Calu3 (cell line): ENCODE results near the gene SMIM22. TPM values are rescaled to one million over a fixed set of nuclear protein-coding genes. Genes with fewer than 3 reads are reported as not detected.

Experiments
- BruUV-seq: library from RNA; stranded (reverse); fragments of 400-500 nt; replicated peaks from 2 replicates; lab custom pipeline; 2021; lab: Mats Ljungman, UMichigan
- CTCF ChIA-PET: fragments of 300-600 bp; sonication (Branson Sonifier 250); formaldehyde crosslinking; loops from one replicate; lab custom pipeline; 2022; ENCODE audit warnings: antibody characterized with exemption; lab: Charles Lee
- DNase-seq: peaks from one replicate; pipeline ENCODE4 v3.0.0; 2022
- H3K27ac Mint-ChIP-seq: one replicate; pipeline ENCODE4 v1.8.0; 2022; ENCODE audit warnings: mixed read lengths; ENCODE audit not compliant: unreplicated experiment
- H3K27me3 Mint-ChIP-seq: one replicate; pipeline ENCODE4 v1.8.0; 2022; ENCODE audit warnings: mixed read lengths; ENCODE audit not compliant: unreplicated experiment
- H3K36me3 Mint-ChIP-seq: one replicate; pipeline ENCODE4 v1.8.0; 2022; ENCODE audit warnings: mild to moderate bottlenecking, moderate library complexity, mixed read lengths; ENCODE audit not compliant: insufficient read depth, unreplicated experiment
- H3K4me1 Mint-ChIP-seq: one replicate; pipeline ENCODE4 v1.8.0; 2022; ENCODE audit warnings: mild to moderate bottlenecking, low read depth, mixed read lengths; ENCODE audit not compliant: unreplicated experiment
- H3K4me3 Mint-ChIP-seq: one replicate; pipeline ENCODE4 v1.8.0; 2022; ENCODE audit warnings: mild to moderate bottlenecking, low read depth, moderate library complexity, mixed read lengths; ENCODE audit not compliant: unreplicated experiment
- H3K9me3 Mint-ChIP-seq: one replicate; pipeline ENCODE4 v1.8.0; 2022; ENCODE audit warnings: low read depth, mixed read lengths; ENCODE audit not compliant: unreplicated experiment
- CTCF ChIP-seq: fragments of 200-600 bp; IDR thresholded peaks from one replicate; pipeline ENCODE4 v1.8.0; 2022; ENCODE audit warnings: antibody characterized with exemption; ENCODE audit not compliant: unreplicated experiment
- intact Hi-C: fragments of 100-400 bp; cut with micrococcal nuclease; formaldehyde crosslinking; loops from one replicate; pipeline ENCODE4 v1.10.0; 2022; ENCODE audit not compliant: unreplicated experiment
- total RNA-seq: library from RNA; stranded (reverse); gene quantifications from 2 replicates; pipeline ENCODE4 v1.2.3, GENCODE V29; 2022

SMIM22 gene
- total RNA-seq, 1 experiment from 2014 or later, result 208 TPM

- no peak overlapping the region for H3K27ac Mint-ChIP-seq
- intact Hi-C loops, result no loop called here
- no peak for DNase-seq
- H3K36me3 Mint-ChIP-seq, result peaks cover 42% of the 10 kb centered on the region
- no peak for TF ChIP-seq CTCF
- no TSS peak for BruUV-seq
- no peaks in the 10 kb centered on the region for H3K9me3 Mint-ChIP-seq
- peaks cover 7% of the 10 kb centered on the region for H3K4me1 Mint-ChIP-seq
- H3K4me3 Mint-ChIP-seq, result no peak overlapping the region
- CTCF ChIA-PET, result no interaction called here
- H3K27me3 Mint-ChIP-seq, result peaks cover 9% of the 10 kb centered on the region
Measured at GRCh38 chr16:4747906-4748681, 47.1 kb upstream of the SMIM22 start.

DNA sequence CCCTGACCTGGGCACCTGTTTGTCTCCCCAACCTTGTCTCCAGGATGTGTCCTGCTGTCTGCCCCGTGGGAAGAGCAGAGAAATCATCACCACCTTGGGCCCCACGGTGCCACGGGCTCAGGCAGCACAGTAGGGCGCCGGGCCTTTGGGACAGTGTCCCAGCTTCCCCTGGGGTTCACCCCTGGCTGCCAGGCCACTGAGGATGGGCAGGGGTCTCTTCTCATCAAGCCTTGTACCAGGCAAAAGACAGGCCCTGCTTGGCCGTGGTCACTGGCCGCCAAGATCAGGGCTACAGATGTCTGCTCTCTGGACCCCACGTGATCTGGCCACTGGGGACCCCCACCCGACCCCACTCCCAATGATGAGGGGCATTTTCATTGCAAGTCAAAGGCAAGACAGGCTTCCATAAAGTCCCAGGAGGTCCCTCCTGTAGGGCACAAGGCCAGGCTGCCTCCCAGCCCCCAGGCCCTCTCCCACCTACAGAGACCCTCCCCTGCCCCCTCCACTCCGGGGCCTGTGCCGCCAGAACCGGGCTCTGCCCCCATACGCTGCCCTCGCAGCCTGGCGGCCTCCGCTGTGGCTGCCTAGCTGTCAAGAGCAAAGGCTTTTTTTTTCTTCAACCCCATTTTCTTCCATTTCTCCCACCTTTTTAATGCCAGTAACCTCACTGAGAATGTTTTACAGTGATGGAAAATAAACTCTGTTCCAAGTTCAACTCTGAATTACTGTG lies 46.3 kb upstream of the SMIM22 start:
- Mint-ChIP-seq H3K27ac (no peak overlapping the region), H3K4me1 (no peaks in the 10 kb centered on the region), H3K27me3 (peaks cover 1% of the 10 kb centered on the region), H3K9me3 (no peaks in the 10 kb centered on the region), H3K36me3 (peaks cover 48% of the 10 kb centered on the region), H3K4me3 (no peak overlapping the region)
- TF ChIP-seq CTCF, result no peak
- intact Hi-C loops, result no loop called here
- DNase-seq, result no peak
- BruUV-seq, result no TSS peak
- CTCF ChIA-PET, result no interaction called here

DNA sequence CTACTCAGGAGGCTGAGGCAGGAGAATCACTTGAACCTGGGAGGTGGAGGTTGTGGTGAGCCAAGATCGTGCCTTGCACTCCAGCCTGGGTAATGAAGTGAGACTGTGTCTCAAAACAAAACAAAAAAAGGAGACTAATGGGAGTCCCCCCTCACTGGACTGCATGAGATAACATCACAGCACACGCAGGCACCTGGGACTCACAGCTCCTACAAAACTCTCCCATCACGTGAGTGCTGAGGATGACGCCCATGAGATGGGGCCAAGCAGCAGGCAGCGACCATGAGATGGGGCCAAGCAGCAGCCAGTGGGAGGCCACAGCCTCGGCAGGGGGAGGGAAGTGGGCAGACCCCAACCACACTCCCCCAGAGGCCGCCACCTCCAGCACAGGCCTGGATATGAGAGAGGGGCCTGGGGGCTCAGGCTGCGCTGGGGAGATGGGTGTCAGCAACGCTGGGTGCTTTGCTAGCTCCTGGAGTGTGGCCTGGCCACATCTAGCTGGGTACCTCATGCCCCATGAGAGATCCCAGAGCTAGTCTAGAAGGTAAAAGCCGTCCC lies 45.4 kb upstream of the SMIM22 start:
- CTCF ChIA-PET, result no interaction called here

GRCh38 chr16:4750896-4751295 lies 44.3 kb upstream of the SMIM22 start:
- CTCF ChIA-PET, result no interaction called here
- peaks cover 59% of the 10 kb centered on the region for H3K36me3 Mint-ChIP-seq
- no peak overlapping the region for H3K4me3 Mint-ChIP-seq
- no peaks in the 10 kb centered on the region for H3K27me3 Mint-ChIP-seq
- no peak for TF ChIP-seq CTCF
- H3K4me1 Mint-ChIP-seq, result no peaks in the 10 kb centered on the region
- BruUV-seq, result no TSS peak
- DNase-seq, result no peak
- intact Hi-C loops, result no loop called here
- H3K9me3 Mint-ChIP-seq, result peaks cover 3% of the 10 kb centered on the region
- no peak overlapping the region for H3K27ac Mint-ChIP-seq

More for the DNA sequence above, 45.4 kb upstream of the SMIM22 start:
- BruUV-seq, result no TSS peak
- intact Hi-C loops, result no loop called here
- Mint-ChIP-seq H3K27ac (no peak overlapping the region), H3K9me3 (no peaks in the 10 kb centered on the region), H3K4me1 (no peaks in the 10 kb centered on the region), H3K27me3 (no peaks in the 10 kb centered on the region), H3K36me3 (peaks cover 52% of the 10 kb centered on the region), H3K4me3 (no peak overlapping the region)
- TF ChIP-seq CTCF, result no peak
- no peak for DNase-seq
